HG03378 (cell line): ENCODE results near the gene SDK2.
A peak's percentile ranks its signal among the peaks of the same experiment; 100 is the strongest.
"Not testable (repeated sequence)": the region's sequence is repeated elsewhere in the genome, so short reads cannot be mapped to it uniquely, and the experiment has no call there.

Experiments
- ATAC-seq: cut with Tn5 transposase; IDR thresholded peaks from one replicate; pipeline ENCODE4 v1.9.1; 2021; ENCODE audit warnings: mild to moderate bottlenecking, moderate library complexity; ENCODE audit not compliant: unreplicated experiment

Gene SDK2

DNA sequence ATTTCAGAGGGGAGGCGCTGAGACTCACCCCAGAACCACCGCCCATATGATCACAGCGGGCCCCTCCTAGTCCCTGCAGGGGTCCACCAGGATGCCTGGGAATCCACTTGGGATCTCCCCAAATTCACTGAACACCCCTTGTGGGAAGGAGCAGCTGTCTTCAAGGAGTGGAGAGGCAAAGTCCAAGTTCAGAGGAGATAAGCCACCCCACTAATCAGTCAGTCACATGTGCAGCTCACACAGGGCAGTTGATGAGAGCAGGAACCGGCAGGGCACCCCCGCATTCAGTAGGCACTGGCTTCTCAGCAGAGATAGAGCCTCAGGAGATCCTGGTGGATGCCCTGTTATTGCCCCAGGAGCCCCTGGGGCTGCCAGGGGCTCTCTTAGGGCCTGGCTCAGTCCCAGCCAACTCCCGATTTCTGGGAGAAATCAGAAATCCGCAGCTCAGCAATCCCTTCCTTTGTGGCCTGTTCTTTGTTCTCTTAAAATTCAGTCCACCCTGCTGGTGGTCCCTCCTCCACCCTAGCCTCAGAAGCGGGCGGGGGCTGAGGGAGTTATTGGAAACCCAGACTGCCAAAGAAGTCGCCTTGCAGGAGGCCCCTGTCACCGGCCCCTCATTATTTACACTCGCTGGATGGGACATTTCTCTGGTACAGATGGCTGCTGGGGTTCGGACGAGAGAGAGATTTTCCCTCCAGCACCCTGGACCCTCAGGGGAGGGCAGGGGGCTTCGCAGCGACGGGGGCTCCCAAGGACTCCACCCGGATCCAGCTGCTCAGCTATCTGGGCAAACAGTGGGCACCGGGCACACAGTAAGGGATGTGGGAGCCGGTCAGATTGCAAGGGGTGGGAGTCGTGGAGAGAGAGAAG lies 334.3 kb downstream of the SDK2 start:
- ATAC-seq = no peak

DNA sequence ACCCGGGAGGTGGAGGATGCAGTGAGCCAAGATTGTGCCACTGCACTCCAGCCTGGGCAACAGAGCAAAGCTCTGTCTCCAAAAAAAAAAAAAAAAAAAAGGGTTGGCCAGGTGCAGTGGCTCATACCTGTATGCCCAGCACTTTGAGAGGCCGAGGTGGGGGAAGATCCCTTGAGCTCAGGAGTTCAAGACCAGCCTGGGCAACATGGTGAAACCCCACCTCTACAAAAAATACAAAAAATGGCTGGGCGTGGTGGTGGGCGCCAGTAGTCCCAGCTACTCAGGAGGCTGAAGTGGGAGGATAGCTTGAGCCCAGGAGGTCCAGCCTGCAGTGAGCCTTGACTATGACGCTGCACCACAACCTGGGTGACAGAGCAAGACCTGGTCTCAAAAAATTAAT lies 335.3 kb downstream of the SDK2 start:
- ATAC-seq = not testable (repeated sequence)

DNA sequence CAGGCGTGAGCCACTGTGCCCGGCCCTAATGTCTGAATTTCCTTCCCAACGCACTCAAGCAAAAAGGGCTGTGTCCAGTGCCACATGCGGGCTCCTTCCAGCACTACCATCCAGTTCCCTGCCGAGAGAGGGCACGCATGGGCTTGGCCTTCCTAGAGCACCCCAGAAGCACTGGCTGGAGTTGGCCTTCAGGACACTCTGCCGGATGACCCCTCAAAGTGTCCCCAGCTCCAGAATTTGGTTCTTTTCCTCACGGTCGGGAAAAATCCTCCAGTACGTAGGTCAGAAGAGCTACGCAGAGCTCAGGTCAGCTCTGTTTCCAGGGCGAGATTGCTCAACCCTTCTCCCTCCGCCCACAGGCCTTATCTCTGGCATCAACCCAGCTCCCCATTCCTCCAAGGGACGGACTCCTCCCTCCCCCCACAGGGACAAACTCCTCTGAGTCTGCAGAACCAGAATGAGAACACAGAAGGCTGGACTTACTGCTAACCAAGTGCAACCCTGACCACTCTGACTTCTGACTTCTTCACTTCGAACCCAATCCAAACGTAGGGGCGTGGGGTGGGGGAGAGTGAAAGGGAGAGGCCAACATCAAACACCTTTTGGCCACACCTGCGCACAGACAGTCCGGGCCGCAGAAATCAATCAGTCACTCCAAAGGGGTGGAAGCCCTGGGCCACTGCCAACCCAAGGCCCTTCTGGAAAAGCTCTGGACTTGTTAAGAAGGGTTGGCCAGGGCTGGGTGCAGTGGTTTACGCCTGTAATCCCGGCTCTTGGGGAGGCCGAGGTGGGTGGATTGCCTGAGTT lies 336.0 kb downstream of the SDK2 start:
- ATAC-seq = no peak

DNA sequence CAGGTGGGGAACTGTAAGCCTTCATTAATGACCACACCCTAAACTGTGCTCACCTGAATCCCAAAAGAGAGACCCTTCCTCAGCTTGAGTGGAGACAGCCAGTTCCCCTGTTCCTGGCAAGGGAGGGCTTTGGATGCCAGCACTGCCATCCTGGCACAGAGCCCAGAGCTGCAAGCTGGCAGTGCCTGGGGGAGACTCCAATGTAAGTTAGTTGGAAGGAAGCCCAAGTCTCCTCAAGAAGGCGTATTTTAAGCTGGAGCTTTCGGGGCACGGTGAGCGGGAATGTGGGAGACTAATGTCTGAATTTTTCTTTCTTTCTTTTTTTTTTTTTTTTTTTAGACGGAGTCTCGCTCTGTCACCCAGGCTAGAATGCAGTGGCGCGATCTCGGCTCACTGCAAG lies 337.1 kb downstream of the SDK2 start:
- ATAC-seq = no peak

DNA sequence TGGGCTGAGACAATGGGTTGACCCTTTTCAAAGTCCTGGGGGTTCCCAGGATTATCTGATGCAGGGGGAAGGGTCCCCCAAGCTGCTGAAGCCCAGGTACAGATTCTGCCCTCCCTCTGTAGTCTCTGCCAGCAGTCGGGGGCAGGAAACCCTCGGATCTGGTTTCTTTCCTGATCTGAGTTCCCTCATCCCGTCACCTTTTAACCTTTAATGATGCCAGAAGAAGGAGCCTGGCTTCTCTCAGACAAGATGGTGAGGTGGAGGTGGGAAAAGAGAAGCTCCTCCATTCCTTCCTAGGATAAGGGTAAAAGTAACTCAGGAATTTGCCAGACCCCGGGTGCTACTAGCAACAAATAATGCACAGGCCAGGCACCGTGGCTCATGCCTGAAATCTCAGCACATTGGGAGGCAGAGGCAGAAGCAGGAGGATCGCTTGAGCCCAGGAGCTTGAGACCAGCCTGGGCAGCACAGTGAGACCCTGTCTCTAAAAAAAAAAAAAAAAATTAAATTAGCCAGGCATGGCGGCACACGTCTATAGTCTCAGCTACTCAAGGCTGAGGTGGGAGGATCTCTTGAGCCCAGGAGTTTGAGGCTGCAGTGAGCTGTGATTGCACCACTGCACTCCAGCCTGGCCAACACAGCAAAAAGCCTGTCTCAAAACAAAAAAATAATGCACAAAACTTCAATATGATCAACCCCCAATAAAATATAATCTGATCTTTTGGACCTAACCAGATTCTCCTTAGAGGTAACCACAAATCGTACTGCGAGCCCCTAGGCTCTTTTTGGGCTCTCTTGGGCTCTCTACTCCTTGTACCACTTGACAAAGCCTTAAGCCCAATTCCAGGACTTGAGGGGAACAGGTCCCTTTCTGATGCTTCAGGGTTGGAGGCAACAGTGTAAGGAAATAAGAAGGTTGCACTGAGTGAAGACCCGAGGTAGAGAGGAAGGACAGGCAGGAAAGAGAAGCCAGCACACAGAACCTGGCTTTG lies 338.1 kb downstream of the SDK2 start:
- ATAC-seq = no peak

DNA sequence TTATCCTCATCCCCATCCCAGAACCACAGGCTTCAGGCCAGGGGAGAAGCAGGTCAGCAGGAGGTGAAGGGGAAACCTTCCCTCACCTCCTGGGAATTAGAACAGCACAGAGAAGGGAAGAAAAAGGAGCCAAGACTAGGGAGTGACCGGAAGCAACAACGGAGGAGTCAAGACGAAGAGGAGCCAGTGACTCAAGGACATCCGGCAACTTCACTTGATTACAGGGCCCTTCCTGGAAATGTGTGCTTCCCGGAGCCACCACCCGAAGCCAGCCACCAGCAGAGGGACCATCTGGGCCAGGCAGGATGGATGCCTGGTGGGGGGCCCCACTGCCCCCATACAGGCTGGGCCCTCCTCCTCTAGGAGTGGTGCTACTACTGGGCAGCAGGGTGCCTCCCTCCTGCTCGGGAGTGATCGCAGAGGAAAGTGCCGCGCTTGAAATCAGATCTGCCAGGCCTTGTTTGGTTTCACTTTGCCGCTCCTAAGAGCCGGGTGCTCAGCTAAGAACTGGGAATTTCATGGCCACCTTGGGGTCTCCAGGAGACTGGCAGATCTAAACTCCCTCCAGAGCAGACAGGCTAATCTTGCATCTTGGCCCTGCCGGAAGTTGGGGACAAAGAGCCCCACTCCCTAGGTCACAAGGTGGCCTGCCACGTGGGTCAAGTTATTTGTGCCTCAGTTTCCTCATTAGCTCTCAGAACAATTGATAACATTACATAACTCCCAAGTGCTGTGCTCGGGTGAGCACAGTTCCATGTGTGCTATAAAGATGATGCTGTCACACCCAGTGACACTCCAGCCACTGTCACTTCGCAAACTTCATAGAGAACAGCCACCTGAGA lies 339.1 kb downstream of the SDK2 start:
- ATAC-seq = no peak

DNA sequence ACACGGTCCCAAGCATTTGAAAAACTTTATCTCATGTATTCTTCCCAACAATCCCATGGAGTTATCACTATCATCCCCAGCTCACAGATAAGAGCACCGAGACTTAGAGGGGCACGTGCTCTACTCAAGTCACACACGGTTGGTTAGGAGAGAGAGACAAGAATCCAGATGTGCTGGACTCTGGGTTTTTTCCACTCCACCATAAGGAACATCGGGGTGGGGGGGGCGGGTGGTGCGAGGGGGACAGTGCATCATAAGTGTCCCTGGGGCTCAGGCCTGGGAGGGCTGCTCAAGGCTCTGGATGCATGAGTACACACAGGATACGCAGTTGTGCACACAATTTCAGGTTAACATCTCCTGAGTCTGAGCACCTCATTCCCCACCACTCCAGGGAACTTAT lies 339.8 kb downstream of the SDK2 start:
- no peak for ATAC-seq

DNA sequence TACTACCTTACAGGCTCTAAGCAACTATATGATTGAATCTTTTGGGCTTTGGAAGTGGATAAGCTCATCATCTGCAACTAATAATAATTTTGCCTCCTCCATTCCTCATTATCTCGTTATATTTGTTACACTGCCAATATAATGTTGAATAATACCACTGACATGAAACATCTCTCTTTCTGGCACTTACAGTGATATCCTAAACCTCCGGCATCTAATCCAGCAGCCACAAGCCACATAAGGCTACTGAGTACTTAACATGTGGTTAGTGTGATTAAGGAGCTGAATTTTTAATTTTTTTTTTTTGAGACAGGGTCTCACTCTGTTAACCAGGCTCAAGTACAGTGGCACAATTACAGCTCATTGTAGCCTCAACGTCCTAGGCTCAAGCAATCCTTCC lies 342.1 kb downstream of the SDK2 start:
- no peak for ATAC-seq

DNA sequence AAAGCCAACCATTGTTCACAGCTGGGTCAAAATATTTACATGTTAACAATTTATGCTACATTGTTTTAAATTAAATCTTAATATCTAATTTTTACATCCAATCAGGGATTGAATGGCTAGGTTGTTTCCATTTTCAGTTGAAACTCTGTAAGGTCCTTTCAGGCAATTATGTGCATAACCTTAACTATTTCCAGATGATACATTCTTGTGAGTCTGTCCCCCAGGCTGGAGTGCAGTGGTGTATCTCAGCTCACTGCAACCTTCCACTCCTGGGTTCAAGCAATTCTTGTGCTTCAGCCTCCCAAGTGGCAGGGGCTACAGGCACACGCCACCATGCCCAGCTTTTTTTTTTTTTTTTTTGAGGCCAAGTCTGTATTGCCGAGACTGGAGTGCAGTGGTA lies 342.9 kb downstream of the SDK2 start:
- no peak for ATAC-seq

DNA sequence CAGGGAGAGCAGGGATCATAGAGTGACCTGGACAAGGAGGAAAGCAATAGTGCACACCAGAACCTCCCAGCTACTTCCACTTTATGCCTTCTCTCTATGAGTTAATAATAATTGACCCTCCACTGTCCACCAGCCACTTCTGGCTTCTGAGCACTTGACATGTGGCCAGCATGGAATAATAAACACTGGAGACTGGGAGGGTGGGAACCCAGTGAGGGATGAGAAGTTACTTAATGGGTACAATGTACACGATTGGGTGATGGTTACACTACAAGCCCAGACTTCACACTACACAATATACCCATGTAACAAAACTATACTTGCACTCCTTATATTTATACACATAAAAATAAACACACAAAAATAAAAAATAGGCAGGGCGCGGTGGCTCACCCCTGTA lies 343.9 kb downstream of the SDK2 start:
- ATAC-seq = no peak

DNA sequence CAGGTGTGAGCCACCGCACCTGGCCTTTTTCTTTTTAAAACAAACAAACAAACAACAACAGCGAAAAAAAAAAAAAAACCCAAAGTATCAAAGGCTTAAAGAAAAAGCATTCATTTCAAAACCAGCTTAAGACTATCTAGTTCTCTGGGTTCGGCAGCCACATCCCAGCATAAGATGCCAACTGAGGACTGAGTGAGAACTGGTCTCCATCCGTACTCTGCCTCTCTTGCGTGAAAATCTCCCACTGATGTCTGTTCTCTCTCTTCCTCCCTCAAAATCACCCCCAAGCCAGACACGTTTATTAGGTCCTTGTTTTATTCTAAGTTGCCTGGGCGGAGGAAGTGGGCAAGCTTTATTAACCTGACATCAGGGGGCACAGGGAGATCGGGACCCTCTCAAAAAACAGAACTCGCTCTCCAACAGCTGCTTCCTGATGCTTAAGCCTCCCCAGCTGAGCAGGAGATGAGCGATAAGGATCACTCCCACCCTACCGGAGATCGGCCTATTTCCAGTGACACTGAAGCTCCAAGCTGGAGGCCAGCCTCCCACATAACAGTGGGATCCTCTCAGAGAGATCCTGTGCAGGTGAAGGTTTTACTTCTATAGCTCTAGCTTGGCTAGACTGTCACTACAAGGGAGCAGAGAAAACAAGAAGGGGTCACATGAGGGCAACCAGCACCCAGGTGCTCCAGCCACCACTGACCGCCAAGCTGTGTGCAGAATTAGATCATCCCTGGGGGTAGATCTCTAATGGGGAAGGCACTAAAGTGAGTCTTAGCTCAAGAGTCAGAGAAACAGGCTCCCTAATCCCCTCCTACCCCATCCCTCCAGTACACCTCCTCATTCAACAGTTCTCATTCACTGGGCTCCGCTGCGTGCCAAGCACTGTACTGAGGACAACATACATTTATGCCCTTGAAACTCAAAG lies 346.0 kb downstream of the SDK2 start:
- no peak for ATAC-seq

DNA sequence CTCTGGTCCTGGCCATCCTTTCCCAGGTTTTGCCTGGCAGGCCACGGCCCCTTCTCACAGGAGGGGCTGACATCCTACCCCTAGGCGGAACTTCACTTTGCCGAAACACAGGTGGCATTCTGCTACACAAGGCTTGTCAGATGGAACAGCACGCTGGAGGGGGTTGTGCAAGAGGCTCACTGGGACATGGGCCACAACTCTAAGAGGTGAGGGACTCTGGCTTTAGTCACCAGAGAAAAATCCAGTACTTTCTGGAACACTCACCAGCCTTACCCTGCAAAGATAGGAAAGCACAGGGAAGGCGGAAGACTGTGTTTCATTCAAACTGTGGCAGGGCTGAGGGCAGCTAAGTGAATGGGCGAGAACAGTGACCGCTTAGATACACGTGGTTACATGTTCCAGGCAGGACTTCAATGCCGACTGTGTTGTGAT lies 350.7 kb downstream of the SDK2 start:
- no peak for ATAC-seq

DNA sequence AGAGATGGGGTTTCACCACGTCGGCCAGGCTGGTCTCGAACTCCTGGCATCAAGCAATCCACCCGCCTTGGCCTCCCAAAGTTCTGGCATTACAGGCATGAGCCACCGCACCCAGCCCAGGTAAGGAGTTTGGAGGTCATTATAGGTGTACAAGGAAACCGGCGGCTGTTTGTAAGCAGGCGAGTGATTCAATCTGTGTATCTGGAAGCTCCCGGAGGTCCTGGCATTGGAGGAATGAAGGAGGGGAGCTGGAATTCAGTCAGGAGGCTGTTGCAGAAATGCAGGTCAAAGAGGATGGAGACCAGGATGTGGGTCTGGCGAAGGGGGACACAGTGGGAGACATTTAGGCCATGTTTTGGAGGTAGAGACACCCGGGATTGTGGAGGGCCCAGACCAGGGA lies 351.2 kb downstream of the SDK2 start:
- no peak for ATAC-seq

DNA sequence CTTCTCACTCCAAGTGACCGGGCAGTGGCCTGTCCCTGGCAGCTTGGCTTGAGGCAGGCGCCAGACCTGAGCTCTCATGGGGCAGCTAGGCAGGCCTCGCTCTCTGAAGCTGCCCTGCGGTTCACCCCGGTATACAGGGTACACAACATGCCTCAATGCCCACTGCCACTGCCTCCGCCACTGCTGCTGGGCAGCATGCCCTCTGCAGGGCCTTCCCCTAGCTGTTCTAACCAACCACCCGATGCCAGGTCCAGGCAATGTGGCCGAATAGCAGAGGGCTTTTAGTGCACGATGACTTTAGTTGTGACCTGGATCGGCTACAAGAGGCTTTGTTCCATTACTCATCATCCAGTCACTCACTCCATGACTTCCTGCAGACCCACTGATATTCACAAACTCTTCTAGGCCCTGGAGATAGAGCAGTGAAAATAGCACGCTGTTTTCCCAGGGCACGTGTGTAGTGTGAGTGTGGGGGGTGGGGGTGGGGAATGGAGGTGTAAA lies 352.2 kb downstream of the SDK2 start:
- no peak for ATAC-seq

DNA sequence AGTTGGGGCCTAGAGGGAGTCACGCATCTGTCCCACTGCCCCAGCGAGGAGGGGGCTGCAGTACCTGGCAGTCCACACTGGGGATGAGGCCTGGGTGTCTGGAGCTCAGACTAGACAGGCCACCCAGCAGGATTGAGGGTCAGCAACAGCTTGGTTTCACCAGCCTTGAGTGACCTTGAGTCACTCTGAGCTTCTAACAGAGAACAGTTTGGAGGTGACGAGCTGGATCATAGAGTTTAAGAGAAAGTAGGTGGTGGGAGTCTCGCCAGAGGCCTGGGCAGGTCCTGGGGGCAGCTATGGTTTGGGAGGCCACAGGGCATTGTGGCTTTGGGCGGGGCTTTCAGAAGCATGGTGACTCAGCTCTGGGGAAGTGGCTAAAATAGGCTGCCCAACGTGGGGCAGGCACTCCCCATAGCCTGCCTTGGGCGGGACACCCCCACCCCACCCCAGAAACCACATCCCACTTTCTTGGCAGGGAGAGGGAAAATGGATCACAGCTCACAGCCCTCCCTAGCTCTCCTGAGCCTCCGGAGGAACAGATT lies 352.9 kb downstream of the SDK2 start:
- ATAC-seq = peak; percentile 93

DNA sequence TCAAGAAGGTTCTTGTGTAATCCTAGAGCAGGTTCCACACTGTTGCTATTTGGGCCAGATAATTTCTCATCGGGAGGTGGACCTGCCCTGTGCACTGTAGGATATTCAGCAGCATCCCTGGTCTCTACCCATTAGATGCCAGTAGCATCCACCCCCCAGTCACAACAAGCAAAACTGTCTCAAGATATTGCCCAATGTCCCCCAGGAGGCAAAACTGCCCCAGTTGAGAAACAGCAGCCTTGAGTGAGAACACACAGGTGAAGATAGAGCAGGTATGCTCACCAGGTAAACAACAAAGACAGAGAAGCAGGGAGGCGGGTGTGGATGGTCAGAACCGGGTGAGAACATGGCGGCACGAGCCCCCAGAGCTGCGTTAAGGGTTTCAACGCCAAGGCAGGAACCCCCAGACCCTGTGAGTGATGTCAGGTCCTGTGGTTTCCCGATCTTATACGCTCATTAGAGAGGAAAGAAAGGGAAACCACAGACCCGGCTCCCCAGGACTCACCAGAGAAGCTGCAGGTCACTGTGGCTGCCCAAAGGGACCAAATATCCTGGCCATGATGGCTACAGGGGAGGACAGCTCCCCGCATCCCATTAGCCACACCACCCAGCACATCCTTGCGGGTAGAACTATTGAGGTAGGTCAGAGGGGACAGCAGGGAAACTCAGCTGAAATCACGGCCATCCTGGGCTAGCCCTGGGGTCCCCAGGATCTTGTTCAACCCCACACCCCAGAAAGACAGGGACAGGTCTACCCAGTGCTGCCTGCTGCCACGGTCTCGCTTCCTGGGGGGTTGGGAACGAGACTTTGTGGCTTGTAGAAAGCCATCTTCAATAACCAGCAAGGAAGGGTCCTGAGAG lies 353.6 kb downstream of the SDK2 start:
- peak; percentile 32 for ATAC-seq

DNA sequence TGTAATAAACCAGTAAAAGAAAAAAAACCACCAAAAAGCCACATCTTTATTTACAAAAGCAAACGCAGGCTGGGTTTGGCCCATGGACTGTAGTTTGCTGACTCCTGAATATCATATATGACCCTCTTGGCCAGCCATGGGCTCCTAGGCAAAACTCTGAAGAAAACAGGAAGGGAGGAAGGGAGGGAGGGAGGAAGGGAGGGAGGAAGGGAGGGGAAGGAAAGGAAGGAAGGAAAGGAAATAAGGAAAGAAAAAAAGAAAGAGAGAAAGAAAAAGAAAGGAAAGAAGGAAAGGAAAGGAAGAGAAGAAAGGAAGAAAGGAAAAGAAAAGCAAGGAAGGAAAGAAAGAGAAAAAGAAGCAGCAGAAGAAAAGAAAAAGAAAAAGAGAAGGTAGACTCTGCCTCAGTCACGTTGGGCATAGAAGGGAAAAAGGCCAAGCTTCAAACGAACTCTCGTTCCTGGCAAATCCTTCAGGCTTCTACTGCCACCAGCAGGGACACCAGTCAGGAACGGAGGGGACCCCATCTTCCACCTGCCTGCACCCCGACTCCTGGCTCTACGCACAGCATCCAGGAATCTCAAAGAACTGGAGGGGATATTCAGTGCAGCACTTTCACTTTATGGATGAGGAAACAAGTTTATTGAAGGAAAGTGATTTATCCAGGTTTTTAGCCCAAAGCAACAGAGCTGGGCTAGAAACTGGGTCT lies 354.5 kb downstream of the SDK2 start:
- ATAC-seq = no peak
